HG02642 (cell line): ENCODE results near the gene ACTRT2.

Source experiments
- ATAC-seq: cut with Tn5 transposase; IDR thresholded peaks from one replicate; pipeline ENCODE4 v1.9.1; 2021; ENCODE audit warnings: mild to moderate bottlenecking; ENCODE audit not compliant: unreplicated experiment, poor library complexity

ACTRT2 gene

DNA sequence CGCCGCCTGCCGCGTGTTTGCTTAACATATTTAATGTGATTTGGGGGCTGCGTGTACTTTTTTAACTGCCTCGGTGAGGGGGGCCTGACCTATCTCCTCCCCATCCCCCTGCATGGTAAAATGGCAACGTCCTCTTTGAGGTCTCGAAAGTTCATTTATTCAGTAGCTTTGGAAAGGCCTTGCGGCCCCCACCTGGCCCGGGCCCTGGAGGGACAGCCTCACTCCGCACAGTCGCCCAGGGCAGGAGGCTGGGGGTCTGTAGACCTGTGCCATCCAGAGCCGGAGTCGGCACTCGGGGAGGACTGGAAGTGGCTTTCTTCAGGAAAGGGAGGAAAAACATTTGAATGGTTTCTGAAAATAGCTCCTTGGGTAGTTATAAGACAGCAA lies 38.0 kb upstream of the ACTRT2 start:
- ATAC-seq, result no peak

DNA sequence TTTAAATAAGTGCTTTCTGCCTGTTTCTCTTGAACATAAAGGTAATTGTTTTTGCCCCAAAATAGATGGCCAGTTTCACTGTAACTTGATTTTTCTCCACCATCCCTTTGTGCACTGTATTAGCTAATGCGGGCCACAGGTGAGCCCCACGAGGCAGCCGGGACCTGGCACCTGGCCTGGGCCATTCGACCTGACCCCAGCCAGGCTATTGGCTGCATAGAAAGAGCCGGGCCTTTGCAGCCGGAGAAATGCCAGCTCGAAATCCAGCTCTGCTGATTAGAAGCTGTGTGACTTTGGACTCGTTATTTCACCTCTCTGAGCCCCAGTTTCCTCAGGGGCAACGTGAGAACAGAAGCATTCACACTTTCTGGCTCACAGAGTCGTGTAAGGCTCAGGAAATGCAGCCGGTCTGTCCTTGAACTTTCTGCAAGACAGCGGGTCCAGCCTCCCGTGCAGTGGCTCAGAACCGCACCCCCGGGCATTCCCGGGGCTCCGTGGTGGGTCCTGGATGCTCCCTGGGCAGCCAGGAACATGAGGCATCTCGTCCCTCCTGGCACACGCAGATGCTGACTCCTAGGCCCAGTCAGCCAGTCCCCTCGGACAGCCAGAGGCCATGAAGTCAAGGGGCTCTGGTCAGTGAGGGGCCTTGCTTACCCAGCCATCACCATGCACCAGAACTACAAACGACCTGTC lies 37.4 kb upstream of the ACTRT2 start:
- no peak for ATAC-seq

DNA sequence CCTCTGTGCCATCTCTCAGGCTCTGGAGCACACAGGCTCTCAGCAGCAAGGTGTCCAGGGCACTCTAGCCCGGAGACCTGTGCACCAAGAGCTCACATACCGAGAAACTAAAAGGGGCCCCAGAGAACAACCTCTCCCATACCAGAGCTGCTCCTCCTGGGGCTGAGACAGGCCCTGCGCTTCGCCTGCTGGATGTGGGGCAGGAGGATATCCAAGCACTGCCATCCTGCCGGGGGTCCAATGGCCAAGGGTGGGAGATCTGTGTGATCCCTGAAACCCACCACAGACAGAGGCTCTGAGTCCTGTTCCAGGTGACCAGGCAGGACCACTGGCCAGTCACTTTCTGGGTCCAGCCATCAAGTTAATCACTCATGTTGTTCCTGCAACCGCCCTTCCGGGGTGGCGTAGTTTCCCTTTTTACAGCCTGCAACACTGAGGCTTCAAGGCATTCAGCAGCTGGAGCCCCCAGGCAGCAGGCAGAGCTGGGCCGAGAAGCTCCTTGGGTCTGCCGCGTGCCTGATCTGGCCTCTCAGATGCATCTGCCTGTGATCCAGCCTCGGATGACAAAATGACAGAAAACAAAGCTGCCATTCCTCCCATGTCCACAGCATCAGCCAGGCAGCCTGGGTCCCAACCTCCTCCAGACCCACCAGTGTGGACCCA lies 36.7 kb upstream of the ACTRT2 start:
- no peak for ATAC-seq

DNA sequence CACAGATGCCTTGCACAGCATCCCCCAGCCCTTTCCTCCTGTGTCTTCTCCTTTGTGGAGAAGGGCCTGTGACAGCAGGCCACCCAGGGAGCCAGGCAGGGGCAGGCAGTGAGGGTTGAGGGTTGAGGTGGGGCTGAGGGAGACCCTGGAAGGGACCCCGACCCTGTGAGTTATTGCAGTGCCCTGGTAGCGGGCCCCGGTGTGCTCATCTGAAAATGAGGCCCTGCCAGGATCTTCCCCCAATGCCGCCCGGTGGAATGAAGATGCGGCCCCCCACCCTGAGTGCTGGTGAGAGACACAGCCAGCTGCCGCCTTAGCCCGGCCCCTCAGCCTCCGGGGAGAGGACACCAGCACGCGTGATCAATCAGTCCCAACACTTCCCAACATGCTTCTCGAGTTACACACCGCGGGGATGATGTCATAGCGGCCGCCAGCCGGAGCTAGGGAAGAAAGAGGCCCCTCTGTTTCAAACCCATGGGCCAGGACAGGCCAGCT lies 36.2 kb upstream of the ACTRT2 start:
- ATAC-seq, result no peak

DNA sequence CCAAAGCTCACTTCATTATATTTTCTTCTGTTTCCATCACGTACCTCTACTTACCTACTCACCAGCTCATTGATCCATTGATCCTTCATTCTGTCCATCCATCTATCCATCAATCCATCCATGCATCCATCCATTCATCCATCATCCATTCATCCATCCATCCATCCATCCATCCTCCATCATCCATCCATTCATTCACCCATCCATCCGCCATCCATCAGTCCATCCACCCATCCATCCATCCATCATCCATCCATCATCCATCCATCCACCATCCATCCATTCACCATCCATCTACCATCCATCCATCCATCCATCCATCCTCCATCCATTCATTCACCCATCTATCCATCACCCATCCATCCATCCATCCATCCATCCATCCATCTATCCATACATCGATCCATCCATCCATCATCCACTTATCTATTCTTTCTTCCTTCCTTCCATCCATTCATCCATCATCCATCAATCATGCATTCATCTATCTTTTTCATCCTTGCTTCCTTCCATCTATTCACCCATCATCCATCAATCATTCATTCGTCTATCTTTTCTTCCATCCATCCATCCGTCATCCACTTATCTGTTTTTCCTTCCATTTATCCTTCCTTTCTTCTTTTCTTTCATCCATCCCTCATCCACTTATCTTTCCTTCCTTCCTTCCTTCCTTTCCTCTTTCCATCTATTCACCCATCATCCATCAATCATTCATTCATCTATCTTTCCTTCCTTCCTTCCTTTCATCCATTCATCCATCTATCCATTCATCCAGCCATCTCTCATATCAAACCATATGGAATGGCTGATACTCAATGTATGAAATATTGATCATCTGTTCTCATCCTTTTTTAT lies 35.3 kb upstream of the ACTRT2 start:
- no peak for ATAC-seq

DNA sequence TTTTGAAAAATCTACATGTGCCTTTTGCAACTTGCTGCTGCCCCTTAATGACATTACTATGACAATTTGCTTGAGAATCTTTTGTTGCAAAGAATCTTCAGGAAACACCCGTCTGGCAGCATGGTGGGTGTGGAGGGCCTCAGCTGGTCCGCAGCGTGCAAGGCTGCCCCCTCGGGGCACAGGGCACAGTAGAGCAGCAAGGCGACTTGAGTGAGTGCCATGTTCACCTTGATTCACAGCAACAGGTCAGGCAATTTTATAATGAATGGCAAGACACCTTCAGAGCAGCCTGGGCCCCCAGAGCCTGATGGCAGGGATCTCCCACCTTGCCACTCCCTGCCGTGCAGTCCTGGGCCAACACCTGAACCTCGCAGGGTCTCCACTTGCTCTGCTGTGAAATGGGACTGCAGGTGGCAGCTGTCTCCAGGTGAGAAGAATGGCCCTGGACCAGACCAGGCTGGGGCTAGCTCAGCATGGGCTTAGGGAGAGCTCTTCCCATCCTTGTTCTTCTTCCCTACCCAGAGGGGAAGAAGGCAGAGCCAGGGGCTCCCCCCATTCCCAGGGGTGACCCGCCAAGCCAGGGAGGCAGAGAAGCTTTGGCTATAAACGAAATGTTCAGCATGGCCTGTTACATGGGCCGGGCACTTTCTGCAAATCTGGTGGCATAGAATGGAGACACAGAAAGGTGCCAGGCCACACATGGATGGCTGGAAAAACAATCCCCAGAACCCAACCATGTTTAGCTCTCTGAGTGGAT lies 34.5 kb upstream of the ACTRT2 start:
- ATAC-seq, result no peak

DNA sequence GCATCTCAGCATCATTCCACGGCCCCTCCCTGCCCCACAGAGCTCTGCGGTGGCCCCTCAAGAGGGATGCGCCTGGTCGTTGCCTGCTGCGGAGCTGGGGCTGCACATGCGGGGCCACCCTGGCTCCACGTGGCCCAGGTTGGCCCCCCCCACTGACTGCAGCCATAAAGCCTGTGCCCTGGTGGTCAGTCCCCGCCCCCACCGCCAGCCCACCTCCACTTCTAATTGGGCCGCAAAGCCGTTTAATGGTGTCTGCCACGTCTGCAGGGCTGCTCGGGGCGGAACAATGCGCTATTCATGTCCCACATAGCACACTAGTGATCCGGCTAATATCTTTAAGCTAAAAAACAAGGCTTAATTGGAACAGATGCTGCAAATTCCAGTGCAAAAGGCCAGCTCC lies 33.5 kb upstream of the ACTRT2 start:
- ATAC-seq, result no peak

DNA sequence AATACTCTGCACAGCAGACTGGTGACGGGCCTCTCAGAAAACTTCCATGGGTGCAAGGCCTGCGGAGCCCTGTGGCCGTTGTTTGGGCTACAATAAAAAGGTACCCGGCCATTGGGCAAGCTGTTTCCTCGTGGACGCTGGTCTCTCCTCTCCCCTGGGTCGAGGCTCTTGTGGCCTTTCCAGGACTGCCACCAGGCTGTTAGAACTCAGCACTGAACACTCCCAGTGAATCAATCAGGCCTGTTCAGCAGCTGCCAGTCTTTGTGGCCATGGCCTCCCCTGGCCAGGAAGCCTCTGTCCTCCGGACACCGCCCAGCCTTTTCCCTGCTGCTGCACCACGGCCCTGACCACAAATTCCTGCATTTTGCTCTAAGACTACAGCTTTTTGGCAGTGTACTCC lies 33.0 kb upstream of the ACTRT2 start:
- ATAC-seq, result no peak

DNA sequence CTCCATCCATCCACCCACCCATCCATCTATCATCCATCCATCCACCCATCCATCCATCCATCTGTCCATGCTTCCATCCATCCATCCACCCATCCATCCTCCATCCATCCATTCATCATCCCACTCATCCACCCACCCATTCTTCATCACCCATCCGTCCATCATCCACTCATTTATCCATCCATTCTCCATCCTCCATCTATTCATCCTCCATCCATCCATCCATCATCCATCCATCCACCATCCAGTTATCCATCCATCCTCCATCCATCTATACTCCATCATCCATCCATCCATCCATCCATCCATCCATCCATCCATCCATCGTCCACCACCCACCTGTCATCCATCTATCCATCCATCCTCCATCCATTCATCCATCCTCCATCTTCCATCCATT lies 32.1 kb upstream of the ACTRT2 start:
- no peak for ATAC-seq

DNA sequence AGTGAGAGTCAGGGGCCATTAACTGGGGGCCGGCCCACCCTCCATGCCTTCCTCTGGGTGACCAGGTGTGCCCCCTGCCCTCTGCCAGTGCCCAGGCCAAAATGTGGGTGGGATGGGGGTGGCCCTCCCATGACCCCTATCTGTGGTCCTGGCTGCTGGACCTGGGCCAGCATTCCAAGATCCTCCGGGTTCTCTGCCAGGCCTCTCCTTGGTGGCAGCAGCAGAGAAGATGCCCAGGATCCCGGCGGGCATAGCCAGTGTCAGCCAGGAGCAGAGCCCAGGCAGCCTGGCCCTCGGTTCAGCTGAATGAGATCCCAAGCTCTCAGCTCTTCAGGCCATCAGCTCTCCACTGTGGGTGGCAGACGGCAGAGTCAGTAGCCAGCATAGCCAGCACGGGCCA lies 31.3 kb upstream of the ACTRT2 start:
- ATAC-seq, result no peak

DNA sequence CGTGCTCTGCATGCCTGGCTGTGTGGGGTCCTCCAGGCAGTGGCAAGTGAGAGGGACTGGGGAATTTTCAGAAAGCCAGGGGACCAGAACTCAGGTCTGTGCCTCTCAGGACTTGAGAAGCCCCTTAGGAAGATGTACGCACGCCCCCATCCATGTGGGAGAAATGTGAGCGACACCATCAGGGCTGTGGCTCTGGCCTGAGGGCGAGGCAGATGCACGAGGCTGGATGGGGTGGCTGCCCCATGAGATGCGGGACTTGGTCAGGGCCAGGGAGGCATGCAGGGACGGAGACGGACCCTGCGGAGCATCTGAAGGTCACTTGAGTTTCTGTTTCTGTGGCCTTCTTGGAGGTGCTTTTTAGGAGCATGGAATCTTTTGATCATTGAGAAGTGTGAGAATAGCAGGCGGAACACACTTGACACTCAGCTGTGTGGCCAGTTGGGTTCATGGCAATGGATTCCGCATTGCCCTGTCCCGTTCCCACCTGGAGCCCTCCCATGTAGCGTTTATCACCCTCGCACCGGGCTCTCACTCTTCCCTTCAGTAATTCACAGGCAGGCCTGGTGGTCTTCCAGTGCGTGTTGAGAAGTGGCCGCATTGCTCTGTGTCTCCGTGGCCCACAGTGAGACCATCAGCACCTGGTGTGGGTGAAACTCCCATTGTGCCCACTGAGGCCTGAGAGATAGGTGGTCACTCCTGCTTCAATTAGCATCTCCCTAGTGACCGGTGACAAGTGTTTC lies 30.7 kb upstream of the ACTRT2 start:
- ATAC-seq, result no peak

DNA sequence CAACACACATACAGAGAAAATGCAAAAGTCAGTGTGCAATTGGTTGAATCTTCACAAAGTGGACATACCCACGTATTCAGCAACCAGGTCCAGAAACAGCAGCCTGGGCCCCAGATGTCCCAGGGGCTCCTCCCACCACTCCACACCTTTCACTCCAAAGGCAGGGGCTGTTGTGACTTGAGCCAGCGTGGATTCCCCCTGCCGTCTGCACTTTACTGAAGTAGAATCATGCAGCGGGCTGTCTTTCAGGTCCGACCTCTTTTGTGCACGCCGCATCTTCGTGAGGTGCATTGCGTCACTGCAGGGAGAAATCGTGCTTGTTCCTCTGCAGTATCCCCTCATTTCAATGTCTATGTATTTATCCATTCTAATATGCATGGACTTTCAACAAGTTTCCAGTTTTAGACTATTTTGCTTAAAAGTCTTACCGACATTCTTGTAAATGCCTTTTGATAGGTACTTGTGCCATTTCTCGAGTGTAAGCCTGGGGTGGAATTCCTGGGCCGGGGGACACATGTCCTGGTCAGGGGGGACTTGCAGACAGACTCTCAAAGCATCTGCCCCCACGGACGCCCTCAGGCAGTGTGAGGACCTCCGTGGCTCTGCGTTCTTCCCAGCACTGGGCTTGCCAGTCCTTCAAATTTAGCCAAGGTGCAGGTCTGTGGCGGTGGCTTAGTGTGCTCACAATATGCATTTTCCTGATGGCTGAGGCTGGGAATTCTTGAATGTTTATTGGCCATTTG lies 29.3 kb upstream of the ACTRT2 start:
- no peak for ATAC-seq

DNA sequence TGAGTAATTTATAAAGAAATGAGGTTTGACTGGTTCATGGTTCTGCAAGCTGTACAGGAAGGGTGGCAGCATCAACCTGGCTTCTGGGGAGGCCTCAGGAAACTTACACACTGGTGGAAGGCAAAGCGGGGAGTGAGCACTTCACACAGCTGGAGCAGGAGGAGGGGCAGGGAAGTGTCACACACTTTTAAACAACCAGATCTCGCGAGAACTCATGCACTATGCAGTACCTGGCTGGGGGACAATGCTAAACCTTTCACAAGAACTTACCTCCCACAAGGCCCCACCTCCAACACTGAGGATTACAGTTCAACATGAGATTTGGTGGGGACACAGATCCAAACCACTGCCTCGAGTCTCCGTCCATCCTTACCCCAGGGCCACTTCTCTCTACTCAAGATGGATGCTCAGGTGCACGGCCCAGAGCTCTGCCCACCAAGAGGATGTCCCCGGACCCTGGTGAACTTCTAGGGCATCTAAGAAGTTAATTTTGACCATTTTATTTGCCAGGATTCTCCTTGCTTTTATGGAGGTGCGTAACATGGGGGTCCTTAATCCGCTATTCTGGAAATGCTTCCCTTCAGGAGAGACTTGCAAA lies 22.7 kb upstream of the ACTRT2 start:
- no peak for ATAC-seq

DNA sequence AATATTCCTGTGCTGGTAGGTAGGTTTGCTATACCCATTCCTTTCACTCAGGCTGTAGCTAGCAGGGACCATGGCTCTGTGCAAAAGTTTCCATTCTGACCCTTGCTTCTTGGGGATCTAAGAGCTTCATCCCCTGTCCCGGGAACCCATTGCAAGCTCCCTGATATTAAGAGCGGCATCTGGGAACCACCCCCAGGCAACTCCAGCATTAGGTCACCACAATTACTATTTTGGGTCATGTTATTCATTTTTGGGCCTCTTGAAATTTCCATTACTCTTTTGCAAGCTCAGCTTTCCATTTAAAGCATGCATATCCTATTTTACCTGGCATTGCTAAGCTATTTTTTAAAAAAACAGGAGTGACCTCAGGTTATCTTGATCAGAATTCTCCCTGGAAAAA lies 22.1 kb upstream of the ACTRT2 start:
- ATAC-seq, result no peak

DNA sequence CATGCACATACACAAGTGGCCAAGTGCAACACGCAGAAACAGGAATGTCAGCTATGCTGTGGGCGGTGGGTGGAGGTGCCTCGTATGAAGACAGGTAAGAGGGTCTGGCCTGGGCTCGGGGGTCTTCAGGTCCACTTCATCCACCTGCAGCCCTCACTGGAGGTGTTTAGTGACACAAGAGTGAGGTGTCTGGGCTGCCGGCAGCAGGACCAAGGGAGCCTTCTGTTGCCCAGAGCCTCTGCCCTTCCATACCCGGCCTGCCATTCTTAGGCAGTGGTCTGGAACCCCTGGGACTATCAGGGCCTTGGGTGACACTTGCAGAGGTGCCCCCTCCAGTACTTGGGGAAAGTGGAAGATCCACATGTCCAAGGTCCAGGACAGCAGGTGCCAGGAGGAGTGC lies 21.7 kb upstream of the ACTRT2 start:
- ATAC-seq, result no peak

DNA sequence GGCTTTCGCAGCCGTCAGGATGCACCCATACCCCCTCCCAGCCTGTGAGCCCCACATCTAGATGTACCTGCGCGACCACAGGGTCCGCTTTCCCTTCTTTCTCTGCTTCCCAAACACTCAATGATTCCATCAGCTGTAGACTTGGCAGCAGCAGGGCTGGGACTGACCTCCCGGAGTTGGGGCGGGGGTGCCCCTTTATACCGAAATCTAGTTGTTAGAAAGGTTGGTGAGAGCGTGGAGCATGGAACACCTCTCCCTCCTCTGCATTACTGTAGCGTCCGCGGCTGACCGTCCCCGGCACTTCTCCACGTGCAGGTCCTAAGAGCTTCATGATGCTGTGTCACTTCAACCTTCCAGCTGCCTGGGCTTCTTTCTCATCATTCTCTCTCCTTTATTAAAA lies 21.1 kb upstream of the ACTRT2 start:
- ATAC-seq, result no peak

DNA sequence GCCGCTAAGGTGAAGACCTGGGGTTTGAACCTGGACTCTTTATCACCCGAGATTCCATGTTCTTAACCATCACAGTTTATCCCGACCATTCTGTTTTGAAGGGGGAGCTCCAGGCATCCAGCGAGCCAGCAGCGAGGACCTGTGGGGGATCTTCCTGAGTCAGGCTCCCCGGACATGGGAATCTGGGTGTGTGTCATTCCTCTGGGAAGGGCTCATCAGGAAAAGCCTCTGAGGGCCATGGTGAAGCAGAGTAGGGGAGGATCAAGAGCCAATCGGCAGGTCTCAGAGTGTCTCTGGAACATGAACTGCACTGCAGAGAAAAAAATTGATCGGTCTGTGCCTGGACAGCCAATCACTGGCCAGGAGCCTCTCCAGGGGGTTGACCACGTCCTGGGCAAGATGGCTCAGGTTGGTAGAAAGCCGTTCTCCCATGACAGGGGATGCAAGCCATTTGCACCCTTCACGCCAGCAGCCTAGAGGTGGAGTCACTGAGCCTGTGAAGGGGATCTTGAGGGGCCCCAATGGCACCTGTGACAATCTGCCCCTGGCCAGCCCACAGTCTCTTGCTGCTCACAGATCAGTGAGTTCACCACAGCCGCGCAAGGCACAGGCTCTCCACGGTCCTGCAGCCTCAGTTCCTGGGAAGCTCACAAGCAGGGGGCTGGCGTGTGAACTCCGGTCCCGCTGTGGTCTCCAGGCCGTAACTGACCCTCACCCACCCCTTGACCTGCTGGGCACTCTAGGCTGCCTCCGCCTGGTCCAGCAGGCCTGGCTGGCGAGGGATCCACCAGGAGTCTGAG lies 20.4 kb upstream of the ACTRT2 start:
- no peak for ATAC-seq
